Putamen (tissue), 1 donor: ENCODE results near the gene MAGEB3.

Source experiments
- DNase-seq: peaks from one replicate; pipeline ENCODE4 v3.0.0-alpha.2; 2016; ENCODE audit warnings: low spot score

Gene MAGEB3

GRCh38 chrX:30278365-30278764, 47.9 kb downstream of the MAGEB3 start:
- no peak for DNase-seq

GRCh38 chrX:30280428-30280827, 50.0 kb downstream of the MAGEB3 start:
- DNase-seq, result no peak

- no peak for DNase-seq
These were observed 52.1 kb downstream of the MAGEB3 start for GRCh38 chrX:30282527-30282926.

- DNase-seq, result no peak
These were observed 53.2 kb downstream of the MAGEB3 start for GRCh38 chrX:30283456-30284200.
